SK-N-SH treated with all-trans-retinoic acid at 6 μM for 48 hours (cell line): ENCODE results near the gene LRRC14B.
"Not testable (repeated sequence)": the region's sequence is repeated elsewhere in the genome, so short reads cannot be mapped to it uniquely, and the experiment has no call there.

Experiments used
- ATAC-seq: fragments of 200-7000 bp; cut with Tn5 transposase; 3 replicates; pipeline ENCODE4 v1.9.1; 2020; ENCODE audit warnings: mild to moderate bottlenecking, moderate library complexity
- BACH2 ChIP-seq: fragments of 250-450 bp; sonication (Bioruptor Pico); IDR thresholded peaks from 2 replicates; pipeline ENCODE4 v1.9.0; 2021; ENCODE audit warnings: mild to moderate bottlenecking, borderline replicate concordance
- OSR1 ChIP-seq: fragments of 250-450 bp; sonication (Bioruptor Pico); IDR thresholded peaks from 2 replicates; pipeline ENCODE4 v1.8.0; 2022; ENCODE audit warnings: moderate library complexity, mild to moderate bottlenecking, inconsistent platforms
- PPARA ChIP-seq: fragments of 250-450 bp; sonication (Bioruptor Pico); IDR thresholded peaks from 2 replicates; pipeline ENCODE4 v1.5.0; 2020; ENCODE audit warnings: mild to moderate bottlenecking, borderline replicate concordance
- SNAI2 ChIP-seq: fragments of 250-450 bp; sonication (Bioruptor Pico); IDR thresholded peaks from 2 replicates; pipeline ENCODE4 v1.5.0; 2020; ENCODE audit warnings: mild to moderate bottlenecking, moderate library complexity
- TCF4 ChIP-seq: fragments of 250-450 bp; sonication (Bioruptor Pico); IDR thresholded peaks from 2 replicates; pipeline ENCODE4 v1.8.0; 2021; ENCODE audit warnings: mild to moderate bottlenecking, moderate library complexity, borderline replicate concordance
- TOX ChIP-seq: fragments of 250-450 bp; sonication (Bioruptor Pico); IDR thresholded peaks from 2 replicates; pipeline ENCODE4 v1.8.0; 2021; ENCODE audit warnings: mild to moderate bottlenecking, moderate library complexity, borderline replicate concordance
- ZC3H10 ChIP-seq: fragments of 250-450 bp; sonication (Bioruptor Pico); IDR thresholded peaks from 2 replicates; pipeline ENCODE4 v1.5.1; 2021; ENCODE audit warnings: mild to moderate bottlenecking, moderate library complexity
- ZFP3 ChIP-seq: fragments of 250-450 bp; sonication (Bioruptor Pico); IDR thresholded peaks from 2 replicates; pipeline ENCODE4 v1.5.0; 2020; ENCODE audit warnings: mild to moderate bottlenecking, moderate library complexity
- ZFP30 ChIP-seq: fragments of 450-650 bp; formaldehyde crosslinking; IDR thresholded peaks from 2 replicates; pipeline ENCODE4 v1.5.0; 2022; ENCODE audit warnings: mild to moderate bottlenecking, moderate library complexity
- ZNF565 ChIP-seq: fragments of 450-650 bp; formaldehyde crosslinking; conservative IDR thresholded peaks from 2 replicates; pipeline ENCODE4 v1.5.0; 2020; ENCODE audit warnings: low read depth, mild to moderate bottlenecking, moderate library complexity
- ZNF70 ChIP-seq: fragments of 450-650 bp; formaldehyde crosslinking; IDR thresholded peaks from 2 replicates; pipeline ENCODE4 v1.5.0; 2020; ENCODE audit warnings: mild to moderate bottlenecking, moderate library complexity
- ZNF8 ChIP-seq: fragments of 450-650 bp; formaldehyde crosslinking; IDR thresholded peaks from 2 replicates; pipeline ENCODE4 v1.5.0; 2020; ENCODE audit warnings: mild to moderate bottlenecking, moderate library complexity
- TF ChIP-seq, protein P1 (sequence below): fragments of 250-450 bp; sonication (Bioruptor Pico); IDR thresholded peaks from 2 replicates; pipeline ENCODE4 v1.8.0; 2021; ENCODE audit warnings: low read depth, mild to moderate bottlenecking, moderate library complexity, borderline replicate concordance
- TF ChIP-seq, protein P2 (sequence below): fragments of 250-450 bp; sonication (Bioruptor Pico); IDR thresholded peaks from 2 replicates; pipeline ENCODE4 v1.5.0; 2020; ENCODE audit warnings: mild to moderate bottlenecking, moderate library complexity
- TF ChIP-seq, protein P3 (sequence below): fragments of 250-450 bp; sonication (Bioruptor Pico); IDR thresholded peaks from 2 replicates; pipeline ENCODE4 v1.5.1; 2021; ENCODE audit warnings: mild to moderate bottlenecking, moderate library complexity

The LRRC14B gene

DNA sequence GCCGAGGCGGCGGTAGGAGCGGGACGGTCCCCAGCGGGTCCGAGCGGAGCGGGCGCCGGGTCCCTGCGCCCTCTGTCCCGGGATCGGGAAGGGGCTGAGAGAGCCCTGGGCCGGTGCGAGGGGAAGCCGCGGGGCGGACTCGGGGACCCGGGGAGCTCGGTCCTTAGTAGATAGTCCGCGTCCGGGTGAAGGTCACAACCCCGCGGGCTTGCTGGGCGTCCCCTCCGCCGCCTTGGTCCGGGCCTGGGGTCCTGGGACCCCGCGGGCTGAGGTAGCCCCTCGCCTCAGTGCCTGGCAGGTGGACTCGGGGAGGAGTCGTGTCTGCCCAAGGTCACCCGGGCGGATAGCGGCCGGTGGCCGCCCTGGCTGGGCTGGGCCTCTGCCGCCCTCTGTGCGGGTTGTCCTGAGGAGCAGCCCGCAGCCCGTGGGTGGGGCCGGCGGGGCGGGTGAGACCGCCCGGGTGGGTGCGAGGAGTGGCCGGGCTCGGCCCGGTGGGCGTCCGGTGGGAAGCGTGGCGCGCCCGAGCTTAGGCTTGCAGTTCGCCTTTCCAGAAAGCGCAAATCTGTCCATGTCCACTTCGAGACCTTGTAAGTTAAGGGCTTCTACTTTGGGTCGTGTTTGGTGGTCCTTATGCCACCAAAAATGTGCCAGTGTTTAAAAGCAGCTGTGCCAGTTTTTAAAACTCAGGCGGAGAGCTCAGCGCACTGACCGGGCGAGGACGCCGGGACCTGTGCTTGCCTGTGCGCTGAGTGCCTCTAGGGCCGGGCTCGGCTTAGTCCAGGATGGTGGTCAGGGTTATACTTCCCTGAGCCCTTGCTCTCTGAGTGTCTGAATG, 27.4 kb downstream of the LRRC14B start:
- ATAC-seq: peak; percentile 82
- TF ChIP-seq, protein P1, sequence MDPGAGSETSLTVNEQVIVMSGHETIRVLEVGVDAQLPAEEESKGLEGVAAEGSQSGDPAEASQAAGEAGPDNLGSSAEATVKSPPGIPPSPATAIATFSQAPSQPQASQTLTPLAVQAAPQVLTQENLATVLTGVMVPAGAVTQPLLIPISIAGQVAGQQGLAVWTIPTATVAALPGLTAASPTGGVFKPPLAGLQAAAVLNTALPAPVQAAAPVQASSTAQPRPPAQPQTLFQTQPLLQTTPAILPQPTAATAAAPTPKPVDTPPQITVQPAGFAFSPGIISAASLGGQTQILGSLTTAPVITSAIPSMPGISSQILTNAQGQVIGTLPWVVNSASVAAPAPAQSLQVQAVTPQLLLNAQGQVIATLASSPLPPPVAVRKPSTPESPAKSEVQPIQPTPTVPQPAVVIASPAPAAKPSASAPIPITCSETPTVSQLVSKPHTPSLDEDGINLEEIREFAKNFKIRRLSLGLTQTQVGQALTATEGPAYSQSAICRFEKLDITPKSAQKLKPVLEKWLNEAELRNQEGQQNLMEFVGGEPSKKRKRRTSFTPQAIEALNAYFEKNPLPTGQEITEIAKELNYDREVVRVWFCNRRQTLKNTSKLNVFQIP (CRISPR knock-in tag): no peak
- TF ChIP-seq ZNF70 (CRISPR knock-in tag): no peak

DNA sequence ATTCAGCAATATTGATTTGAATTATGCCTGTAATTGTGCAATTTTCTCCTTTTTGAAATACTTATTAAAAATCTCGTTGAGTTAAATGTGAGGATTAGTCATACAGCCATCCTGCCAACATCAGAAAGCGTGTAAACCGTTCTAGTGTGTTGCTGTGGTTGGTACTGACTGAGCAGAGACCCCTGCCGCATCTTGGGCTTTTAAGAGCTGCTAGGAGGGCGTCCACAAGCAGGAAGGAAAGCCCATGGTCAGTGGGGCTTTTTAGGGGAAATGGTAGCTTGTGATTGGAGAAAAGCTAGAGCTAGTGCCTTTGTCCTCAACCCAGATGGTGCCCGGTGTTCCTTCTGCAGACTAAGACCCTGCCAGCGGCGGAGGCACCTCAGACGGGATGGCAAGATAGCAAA, 28.2 kb downstream of the LRRC14B start:
- TF ChIP-seq SNAI2: no peak
- TF ChIP-seq, protein P2, sequence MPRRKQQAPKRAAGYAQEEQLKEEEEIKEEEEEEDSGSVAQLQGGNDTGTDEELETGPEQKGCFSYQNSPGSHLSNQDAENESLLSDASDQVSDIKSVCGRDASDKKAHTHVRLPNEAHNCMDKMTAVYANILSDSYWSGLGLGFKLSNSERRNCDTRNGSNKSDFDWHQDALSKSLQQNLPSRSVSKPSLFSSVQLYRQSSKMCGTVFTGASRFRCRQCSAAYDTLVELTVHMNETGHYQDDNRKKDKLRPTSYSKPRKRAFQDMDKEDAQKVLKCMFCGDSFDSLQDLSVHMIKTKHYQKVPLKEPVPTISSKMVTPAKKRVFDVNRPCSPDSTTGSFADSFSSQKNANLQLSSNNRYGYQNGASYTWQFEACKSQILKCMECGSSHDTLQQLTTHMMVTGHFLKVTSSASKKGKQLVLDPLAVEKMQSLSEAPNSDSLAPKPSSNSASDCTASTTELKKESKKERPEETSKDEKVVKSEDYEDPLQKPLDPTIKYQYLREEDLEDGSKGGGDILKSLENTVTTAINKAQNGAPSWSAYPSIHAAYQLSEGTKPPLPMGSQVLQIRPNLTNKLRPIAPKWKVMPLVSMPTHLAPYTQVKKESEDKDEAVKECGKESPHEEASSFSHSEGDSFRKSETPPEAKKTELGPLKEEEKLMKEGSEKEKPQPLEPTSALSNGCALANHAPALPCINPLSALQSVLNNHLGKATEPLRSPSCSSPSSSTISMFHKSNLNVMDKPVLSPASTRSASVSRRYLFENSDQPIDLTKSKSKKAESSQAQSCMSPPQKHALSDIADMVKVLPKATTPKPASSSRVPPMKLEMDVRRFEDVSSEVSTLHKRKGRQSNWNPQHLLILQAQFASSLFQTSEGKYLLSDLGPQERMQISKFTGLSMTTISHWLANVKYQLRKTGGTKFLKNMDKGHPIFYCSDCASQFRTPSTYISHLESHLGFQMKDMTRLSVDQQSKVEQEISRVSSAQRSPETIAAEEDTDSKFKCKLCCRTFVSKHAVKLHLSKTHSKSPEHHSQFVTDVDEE (CRISPR knock-in tag): no peak
- TF ChIP-seq, protein P3, sequence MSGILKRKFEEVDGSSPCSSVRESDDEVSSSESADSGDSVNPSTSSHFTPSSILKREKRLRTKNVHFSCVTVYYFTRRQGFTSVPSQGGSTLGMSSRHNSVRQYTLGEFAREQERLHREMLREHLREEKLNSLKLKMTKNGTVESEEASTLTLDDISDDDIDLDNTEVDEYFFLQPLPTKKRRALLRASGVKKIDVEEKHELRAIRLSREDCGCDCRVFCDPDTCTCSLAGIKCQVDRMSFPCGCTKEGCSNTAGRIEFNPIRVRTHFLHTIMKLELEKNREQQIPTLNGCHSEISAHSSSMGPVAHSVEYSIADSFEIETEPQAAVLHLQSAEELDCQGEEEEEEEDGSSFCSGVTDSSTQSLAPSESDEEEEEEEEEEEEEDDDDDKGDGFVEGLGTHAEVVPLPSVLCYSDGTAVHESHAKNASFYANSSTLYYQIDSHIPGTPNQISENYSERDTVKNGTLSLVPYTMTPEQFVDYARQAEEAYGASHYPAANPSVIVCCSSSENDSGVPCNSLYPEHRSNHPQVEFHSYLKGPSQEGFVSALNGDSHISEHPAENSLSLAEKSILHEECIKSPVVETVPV (CRISPR knock-in tag): no peak
- TF ChIP-seq TCF4: no peak
- no peak for TF ChIP-seq BACH2 (CRISPR knock-in tag)
- TF ChIP-seq ZNF8 (CRISPR knock-in tag): no peak
- no peak for TF ChIP-seq TOX (CRISPR knock-in tag)
- no peak for TF ChIP-seq ZFP3 (CRISPR knock-in tag)
- peak; percentile 28 for ATAC-seq

DNA sequence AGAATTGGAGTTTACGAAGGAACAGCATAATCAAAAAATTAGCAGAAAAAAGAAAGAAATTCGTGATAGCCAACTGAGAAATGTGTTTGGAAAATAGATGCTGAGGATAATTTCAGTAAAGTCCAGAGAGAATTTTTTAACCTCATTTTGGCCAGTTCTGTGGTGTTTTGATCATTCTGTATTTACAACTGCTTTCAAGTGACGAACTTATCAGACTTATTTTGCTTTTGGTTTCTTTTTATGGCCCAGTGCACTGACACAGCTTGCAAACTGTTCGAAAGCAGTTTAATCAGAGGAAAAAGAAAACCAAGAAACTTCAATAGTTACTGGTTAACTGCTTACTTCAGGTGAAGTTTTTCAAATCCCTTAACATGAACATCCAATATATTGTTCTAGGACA, 28.7 kb downstream of the LRRC14B start:
- no peak for TF ChIP-seq ZFP30 (CRISPR knock-in tag)
- no peak for ATAC-seq

DNA sequence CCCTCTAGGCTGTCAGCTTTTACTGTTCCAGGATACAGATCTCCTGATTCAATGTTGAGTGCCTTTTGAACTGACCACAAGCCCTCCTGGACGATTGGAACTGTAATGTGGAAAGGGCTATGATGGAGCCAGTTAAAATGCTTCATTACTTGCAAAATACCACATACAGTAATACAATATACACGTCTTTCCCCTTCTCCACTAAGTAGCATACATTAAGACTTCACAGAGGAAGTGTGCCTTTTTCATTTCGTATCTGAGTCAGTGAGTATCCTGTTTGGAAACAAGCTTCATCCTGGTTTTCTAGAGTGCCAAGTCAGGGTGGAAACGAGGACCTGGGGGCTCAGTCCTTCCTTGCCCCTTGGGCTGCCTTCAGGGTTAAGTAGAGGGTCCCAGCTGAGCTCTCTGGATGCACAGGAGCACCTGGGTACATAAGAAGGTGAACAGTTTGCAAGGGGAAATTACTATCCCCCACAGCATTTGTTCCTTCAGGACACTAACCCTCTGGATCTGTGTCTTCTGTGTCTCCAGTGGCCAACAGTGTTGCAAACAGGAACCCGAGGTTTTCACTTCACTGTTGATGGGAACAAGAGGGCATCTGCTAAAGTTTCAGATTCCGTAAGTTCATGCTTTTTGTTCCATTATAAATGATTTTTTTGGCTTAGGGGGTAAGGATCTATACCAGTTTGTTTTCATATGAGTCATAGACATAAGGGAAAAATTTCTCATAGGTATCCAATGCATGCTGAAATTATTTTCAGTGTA, 31.8 kb downstream of the LRRC14B start:
- ATAC-seq: not testable (repeated sequence)

DNA sequence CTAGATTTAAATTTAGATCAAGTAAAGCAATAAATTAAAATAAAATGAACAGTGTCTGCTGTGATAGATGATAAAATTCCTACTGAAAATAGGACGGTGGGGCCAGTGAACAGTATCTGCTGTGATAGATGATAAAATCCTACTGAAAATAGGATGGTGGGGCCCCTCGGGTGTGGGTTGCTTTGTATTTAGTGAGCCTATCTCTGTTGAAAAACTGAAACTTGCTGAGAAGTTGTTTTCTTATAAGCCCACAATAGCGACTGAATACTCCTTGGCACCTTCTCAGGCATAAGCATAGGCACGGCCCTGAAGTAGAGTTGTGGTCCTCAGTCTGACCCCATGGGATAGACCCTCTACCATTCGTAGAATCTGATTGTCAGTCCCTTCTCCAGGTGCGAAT, 32.5 kb downstream of the LRRC14B start:
- no peak for ATAC-seq
- no peak for TF ChIP-seq ZNF70 (CRISPR knock-in tag)
- TF ChIP-seq ZC3H10 (CRISPR knock-in tag): no peak

DNA sequence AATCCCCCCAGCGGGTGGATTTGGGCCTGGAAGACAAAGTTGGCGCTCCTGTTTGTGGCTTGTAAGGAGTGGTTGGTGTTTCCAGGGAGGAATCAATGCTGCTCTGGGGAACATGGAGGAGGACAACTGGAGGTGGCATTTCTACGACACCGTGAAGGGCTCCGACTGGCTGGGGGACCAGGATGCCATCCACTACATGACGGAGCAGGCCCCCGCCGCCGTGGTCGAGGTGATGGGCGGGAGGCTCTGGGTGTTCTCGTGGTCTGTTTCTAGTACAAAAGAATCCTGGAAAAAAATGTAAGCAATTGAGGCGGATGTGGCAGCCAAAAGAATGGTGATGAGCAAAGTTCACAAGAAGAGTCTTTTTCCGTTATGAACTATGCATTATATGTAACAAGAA, 34.0 kb downstream of the LRRC14B start:
- TF ChIP-seq ZNF565 (CRISPR knock-in tag) (no peak), PPARA (CRISPR knock-in tag) (no peak), OSR1 (CRISPR knock-in tag) (no peak)
- ATAC-seq: no peak

DNA sequence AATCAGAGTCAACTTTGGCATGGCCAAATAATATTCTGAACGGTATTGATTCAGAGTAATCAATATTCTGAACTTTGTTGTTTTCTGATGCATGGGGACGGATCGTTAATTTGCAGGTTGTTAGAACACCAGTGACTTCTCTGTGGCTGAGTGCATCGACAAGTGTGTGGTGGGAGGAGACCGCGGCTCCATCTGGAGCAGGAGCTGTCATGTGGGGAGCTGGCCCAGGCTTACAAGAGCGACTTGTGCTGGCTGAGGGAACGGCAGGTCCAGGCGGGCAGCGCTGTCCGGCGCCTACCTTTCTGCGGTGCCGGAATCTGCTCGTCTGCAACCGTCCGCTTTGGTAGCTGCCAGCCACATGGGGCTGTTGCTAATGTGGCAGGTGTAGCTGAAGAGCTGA, 36.1 kb downstream of the LRRC14B start:
- not testable (repeated sequence) for ATAC-seq
